Endothelial cell of umbilical vein (primary cell): ENCODE results near the gene RTN4. TPM values are rescaled to one million over a fixed set of nuclear protein-coding genes. Genes with fewer than 3 reads are reported as not detected.

Source experiments
- BruUV-seq: library from RNA; stranded (reverse); fragments of 400-500 nt; replicated peaks from 2 replicates; lab custom pipeline; 2021; lab: Mats Ljungman, UMichigan
- CTCF ChIA-PET: fragments of 300-600, 350-600 bp; sonication (Branson Sonifier 250); formaldehyde crosslinking; loops from one replicate; lab custom pipeline; 2021; ENCODE audit warnings: antibody characterized with exemption, inconsistent platforms; lab: Charles Lee
- POLR2A ChIA-PET: fragments of 300-600, 350-600 bp; sonication (Branson Sonifier 250); formaldehyde crosslinking; loops from one replicate; lab custom pipeline; 2021; ENCODE audit warnings: antibody characterized with exemption, inconsistent platforms; lab: Charles Lee
- DNase-seq: peaks from one replicate; pipeline ENCODE4 v3.0.0-alpha.2; 2011; ENCODE audit warnings: low read depth, low spot score
- FAIRE-seq: peaks from 2 replicates; lab custom pipeline; 2011; peaks lifted over from hg19 to GRCh38; lab: Jason Lieb, UNC
- H2AFZ ChIP-seq: 2 replicates; pipeline ENCODE4 v1.6.0; 2012; ENCODE audit warnings: low read depth, low read length, control low read depth, inconsistent platforms
- H3K27ac ChIP-seq: 2 replicates; pipeline ENCODE4 v1.5.1; 2011; ENCODE audit warnings: low read depth, mild to moderate bottlenecking, control low read depth, low read length, moderate library complexity; ENCODE audit not compliant: insufficient read depth
- H3K27me3 ChIP-seq, 2 experiments: 2 replicates each; pipeline versions ENCODE4 v1.6.0 to v1.6.1; 2011; ENCODE audit warnings: low read length in 2 of 2, mixed read lengths in 1 of 2; ENCODE audit not compliant: control insufficient read depth in 2 of 2, insufficient read depth in 2 of 2
- H3K36me3 ChIP-seq, 2 experiments: 2 replicates in 1 of 2; 3 replicates in 1 of 2; pipeline ENCODE4 v1.5.1; 2011; ENCODE audit warnings: low read length in 2 of 2, mild to moderate bottlenecking in 1 of 2, moderate library complexity in 1 of 2; ENCODE audit not compliant: control insufficient read depth in 2 of 2, insufficient read depth in 2 of 2; ENCODE audit errors: extremely low read depth in 1 of 2
- H3K4me1 ChIP-seq: 3 replicates; pipeline ENCODE4 v1.5.1; 2011; ENCODE audit warnings: mild to moderate bottlenecking, low read length; ENCODE audit not compliant: control insufficient read depth, insufficient read depth; ENCODE audit errors: extremely low read depth
- H3K4me2 ChIP-seq: 2 replicates; pipeline ENCODE4 v1.6.1; 2011; ENCODE audit warnings: low read length, control low read depth, mixed read lengths; ENCODE audit not compliant: insufficient read depth
- H3K4me3 ChIP-seq, 3 experiments: fragments of 200-600 bp in 1 of 3; sonication (generic), shearing (Covaris generic) in 1 of 3; replicated peaks in 1 of 3; 2 replicates each; pipeline ENCODE4 v1.5.1; 2011 to 2016; ENCODE audit warnings: control low read depth in 3 of 3, low read length in 3 of 3, mild to moderate bottlenecking in 2 of 3, inconsistent platforms in 1 of 3, low read depth in 1 of 3, moderate library complexity in 1 of 3; ENCODE audit not compliant: insufficient read depth in 1 of 3
- H3K79me2 ChIP-seq: 2 replicates; pipeline ENCODE4 v1.6.0; 2012; ENCODE audit warnings: low read length, inconsistent platforms; ENCODE audit not compliant: control insufficient read depth, insufficient read depth
- H3K9ac ChIP-seq: replicated peaks from 2 replicates; pipeline ENCODE3; 2011; ENCODE audit warnings: low read length, control low read depth; ENCODE audit not compliant: insufficient read depth; ENCODE audit errors: extremely low read depth
- H3K9me1 ChIP-seq: replicated peaks from 3 replicates; pipeline ENCODE4 v1.6.0; 2011; ENCODE audit warnings: mild to moderate bottlenecking, low read length; ENCODE audit not compliant: control insufficient read depth, insufficient read depth; ENCODE audit errors: extremely low read depth
- H3K9me3 ChIP-seq: replicated peaks from 2 replicates; pipeline ENCODE4 v1.5.1; 2012; ENCODE audit warnings: low read length, inconsistent platforms; ENCODE audit not compliant: control insufficient read depth, insufficient read depth
- H4K20me1 ChIP-seq: replicated peaks from 2 replicates; pipeline ENCODE3; 2011; ENCODE audit warnings: mild to moderate bottlenecking, low read length; ENCODE audit not compliant: control insufficient read depth, insufficient read depth; ENCODE audit errors: extremely low read depth
- EZH2 ChIP-seq: IDR thresholded peaks from 2 replicates; pipeline ENCODE4 v1.6.1; 2012; ENCODE audit warnings: borderline replicate concordance, low read depth, mild to moderate bottlenecking, moderate library complexity, low read length, inconsistent platforms; ENCODE audit not compliant: severe bottlenecking
- FOS ChIP-seq: IDR thresholded peaks from 2 replicates; pipeline ENCODE4 v1.6.1; 2011; ENCODE audit warnings: mild to moderate bottlenecking, low read length, moderate library complexity, borderline replicate concordance; ENCODE audit not compliant: insufficient read depth
- GATA2 ChIP-seq: IDR thresholded peaks from 2 replicates; pipeline ENCODE4 v1.7.0; 2011; ENCODE audit warnings: low read depth, mild to moderate bottlenecking, moderate library complexity, mixed read lengths, low read length; ENCODE audit not compliant: insufficient read length, insufficient read depth
- JUN ChIP-seq: IDR thresholded peaks from 2 replicates; pipeline ENCODE4 v1.6.1; 2011; ENCODE audit warnings: borderline replicate concordance, low read depth; ENCODE audit not compliant: insufficient read length, insufficient read depth
- MYC ChIP-seq: IDR thresholded peaks from one replicate; pipeline ENCODE4 v1.6.1; 2011; ENCODE audit warnings: mild to moderate bottlenecking, low read depth, low read length
- POLR2A ChIP-seq: IDR thresholded peaks from 2 replicates; pipeline ENCODE4 v1.6.1; 2012; ENCODE audit warnings: low read depth, mild to moderate bottlenecking, control low read depth, low read length
- POLR2AphosphoS5 ChIP-seq: IDR thresholded peaks from 2 replicates; pipeline ENCODE4 v1.6.1; 2012; ENCODE audit warnings: low read depth, mild to moderate bottlenecking, control low read depth, low read length, moderate library complexity; ENCODE audit not compliant: insufficient read depth
- dilution Hi-C: fragments of 300-500 bp; cut with MboI; formaldehyde crosslinking; loops from one replicate; pipeline ENCODE4 v1.15.0; 2019; ENCODE audit warnings: low sequenced_read_pairs; ENCODE audit not compliant: extremely low pct_ligation_motif_present
- intact Hi-C: fragments of 100-400 bp; cut with micrococcal nuclease; formaldehyde crosslinking; loops from one replicate; pipeline ENCODE4 v1.10.0; 2022
- polyA plus RNA-seq, 4 experiments: library from polyadenylated mRNA; depleted of rRNA in 3 of 4; stranded (reverse) in 3 of 4; unstranded in 1 of 4; fragments of >200 nt; gene quantifications; 2 replicates each; pipeline versions ENCODE4 v1.2.1 to v1.2.3, GENCODE V29; 2011 to 2012; ENCODE audit warnings: missing spikeins in 1 of 4
- small RNA-seq: library from RNA; depleted of rRNA; stranded (forward); fragments of <200 nt; gene quantifications from one replicate; pipeline ENCODE3, GENCODE V24; 2012; ENCODE audit warnings: low replicate concordance, low read depth; ENCODE audit not compliant: insufficient read depth, insufficient read length
- total RNA-seq: library from RNA; stranded (reverse); gene quantifications from 2 replicates; pipeline ENCODE4 v1.2.3, GENCODE V29; 2021
- TF ChIP-seq, protein P1 (sequence below), 2 donors: IDR thresholded peaks; 1 replicate in 1 of 2; 2 replicates in 1 of 2; pipeline ENCODE4 v1.5.1; 2011; ENCODE audit warnings: low read length in 2 of 2, mild to moderate bottlenecking in 2 of 2, moderate library complexity in 2 of 2, control low read depth in 1 of 2, inconsistent platforms in 1 of 2, low read depth in 1 of 2; ENCODE audit not compliant: insufficient read depth in 1 of 2; ENCODE audit errors: extremely low read depth in 1 of 2
- TF ChIP-seq, protein P2 (sequence below): IDR thresholded peaks from 2 replicates; pipeline ENCODE4 v1.6.1; 2011; ENCODE audit not compliant: insufficient read depth, insufficient read length

RTN4 gene
- total and polyA plus RNA-seq, 2 donors (not counting 3 experiments of a cell fraction or from before 2014, with no cell fraction given), result 253 to 486 TPM

DNA sequence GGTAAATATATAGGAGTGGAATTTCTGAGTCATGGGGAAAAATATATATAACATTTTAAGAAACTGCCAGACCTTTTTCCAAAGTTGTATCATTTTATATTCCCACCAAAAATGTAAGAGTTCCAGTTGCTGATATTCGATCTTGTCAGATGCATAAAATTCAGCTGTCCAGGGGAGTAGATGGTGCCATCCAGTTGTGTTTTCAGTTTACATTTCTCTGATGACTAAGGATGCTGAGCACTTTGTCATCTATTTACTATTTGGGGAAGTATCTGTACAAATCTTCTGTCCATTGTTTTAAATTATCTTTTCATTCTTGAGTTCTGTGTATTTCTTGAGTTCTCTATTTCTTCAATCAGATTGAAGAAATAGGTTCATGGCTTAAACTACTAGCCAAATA is 126.1 kb downstream of the RTN4 start:
- BruUV-seq, result no TSS peak
- Histone ChIP-seq H3K27ac (no peak overlapping the region), H3K9ac (no peak overlapping the region), H2AFZ (no peak overlapping the region), H3K36me3 (no peaks in the 10 kb centered on the region), H3K9me3 (no peaks in the 10 kb centered on the region), H3K4me3 (no peak overlapping the region), H4K20me1 (no peaks in the 10 kb centered on the region), H3K4me1 (no peaks in the 10 kb centered on the region), H3K9me1 (no peaks in the 10 kb centered on the region), H3K27me3 (peaks cover 9 to 14% of the 10 kb centered on the region in 2 experiments), H3K4me2 (no peak overlapping the region), H3K79me2 (no peaks in the 10 kb centered on the region)
- dilution Hi-C loops, result no loop called here
- no peak for FAIRE-seq
- DNase-seq, result no peak
- TF ChIP-seq FOS (no peak), POLR2AphosphoS5 (no peak), GATA2 (no peak), POLR2A (no peak), EZH2 (no peak), JUN (no peak), MYC (no peak)
- TF ChIP-seq, protein P1, sequence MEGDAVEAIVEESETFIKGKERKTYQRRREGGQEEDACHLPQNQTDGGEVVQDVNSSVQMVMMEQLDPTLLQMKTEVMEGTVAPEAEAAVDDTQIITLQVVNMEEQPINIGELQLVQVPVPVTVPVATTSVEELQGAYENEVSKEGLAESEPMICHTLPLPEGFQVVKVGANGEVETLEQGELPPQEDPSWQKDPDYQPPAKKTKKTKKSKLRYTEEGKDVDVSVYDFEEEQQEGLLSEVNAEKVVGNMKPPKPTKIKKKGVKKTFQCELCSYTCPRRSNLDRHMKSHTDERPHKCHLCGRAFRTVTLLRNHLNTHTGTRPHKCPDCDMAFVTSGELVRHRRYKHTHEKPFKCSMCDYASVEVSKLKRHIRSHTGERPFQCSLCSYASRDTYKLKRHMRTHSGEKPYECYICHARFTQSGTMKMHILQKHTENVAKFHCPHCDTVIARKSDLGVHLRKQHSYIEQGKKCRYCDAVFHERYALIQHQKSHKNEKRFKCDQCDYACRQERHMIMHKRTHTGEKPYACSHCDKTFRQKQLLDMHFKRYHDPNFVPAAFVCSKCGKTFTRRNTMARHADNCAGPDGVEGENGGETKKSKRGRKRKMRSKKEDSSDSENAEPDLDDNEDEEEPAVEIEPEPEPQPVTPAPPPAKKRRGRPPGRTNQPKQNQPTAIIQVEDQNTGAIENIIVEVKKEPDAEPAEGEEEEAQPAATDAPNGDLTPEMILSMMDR (IDR thresholded peaks at IDR 0.05; ENCODE audit: extremely low read depth in 1 of 2, insufficient read depth in 1 of 2, low read depth in 1 of 2, low read length in 2 of 2), result no peak
- TF ChIP-seq, protein P2, sequence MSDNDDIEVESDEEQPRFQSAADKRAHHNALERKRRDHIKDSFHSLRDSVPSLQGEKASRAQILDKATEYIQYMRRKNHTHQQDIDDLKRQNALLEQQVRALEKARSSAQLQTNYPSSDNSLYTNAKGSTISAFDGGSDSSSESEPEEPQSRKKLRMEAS, result no peak
- POLR2A ChIA-PET, result no interaction called here
- intact Hi-C loops, result no loop called here
- CTCF ChIA-PET, result interaction anchor here (0.7 to 1.2 kb wide), 2 partner anchors 16 to 25 kb away, joined by 3 read pairs; no protein-coding TSS in a partner anchor

Small RNAs within 50 kb of the gene (small RNA-seq; reads per million reads assigned to genes)
- gene RNU6-433P, result not detected

Other genes starting within 250 kb of the RTN4 start
- 10.2 and 12.3 TPM in 2 replicates for gene CLHC1, start 181.8 kb upstream of the RTN4 start, total RNA-seq
- 2.0 and 2.4 TPM in 2 replicates for gene CLHC1, start 181.8 kb upstream of the RTN4 start, polyA plus RNA-seq
- gene RPS27A, start 182.2 kb upstream of the RTN4 start, total RNA-seq, result 926 and 939 TPM in 2 replicates
- 795 and 1,136 TPM in 2 replicates for gene RPS27A, start 182.2 kb upstream of the RTN4 start, polyA plus RNA-seq
- 26.8 and 26.9 TPM in 2 replicates for gene MTIF2, start 218.8 kb upstream of the RTN4 start, total RNA-seq
- 7.0 and 9.3 TPM in 2 replicates for gene MTIF2, start 218.8 kb upstream of the RTN4 start, polyA plus RNA-seq